Activated T-cell treated with anti-CD3 and anti-CD28 coated beads for 4 hours (primary cell): ENCODE results near the gene HLA-DQB2.
"Not testable (repeated sequence)": the region's sequence is repeated elsewhere in the genome, so short reads cannot be mapped to it uniquely, and the experiment has no call there.

Experiments used
- DNase-seq: peaks from one replicate; pipeline ENCODE4 v3.0.0-alpha.2; 2020

HLA-DQB2 gene

GRCh38 chr6:32763421-32763820 lies at the start of gene HLA-DQB2:
HLA-DQB2 (minus strand) TSS chr6:32763532; CDS start chr6:32763470, 62 bp downstream.
- DNase-seq, result no peak

GRCh38 chr6:32809171-32809570 lies 45.8 kb upstream of the HLA-DQB2 start:
- DNase-seq, result no peak

- no peak for DNase-seq
These were observed 43.8 kb upstream of the HLA-DQB2 start for GRCh38 chr6:32807020-32807580.

GRCh38 chr6:32805404-32805803 lies 42.1 kb upstream of the HLA-DQB2 start:
- not testable (repeated sequence) for DNase-seq

- no peak for DNase-seq
These were observed 40.1 kb upstream of the HLA-DQB2 start for GRCh38 chr6:32803416-32803815.

GRCh38 chr6:32799740-32800139 lies 36.4 kb upstream of the HLA-DQB2 start:
- no peak for DNase-seq

GRCh38 chr6:32799168-32799567 lies 35.8 kb upstream of the HLA-DQB2 start:
- DNase-seq, result no peak

GRCh38 chr6:32796848-32797776 lies 33.8 kb upstream of the HLA-DQB2 start:
- DNase-seq, result peak; percentile 75

GRCh38 chr6:32794510-32794909 lies 31.2 kb upstream of the HLA-DQB2 start:
- no peak for DNase-seq

GRCh38 chr6:32792901-32793435 lies 29.6 kb upstream of the HLA-DQB2 start:
- DNase-seq, result no peak

GRCh38 chr6:32790306-32790705 lies 27.0 kb upstream of the HLA-DQB2 start:
- DNase-seq, result no peak

- DNase-seq, result no peak
These were observed 22.6 kb upstream of the HLA-DQB2 start for GRCh38 chr6:32785781-32786533.

GRCh38 chr6:32782923-32783322 lies 19.6 kb upstream of the HLA-DQB2 start:
- not testable (repeated sequence) for DNase-seq

- DNase-seq, result no peak
These were observed 15.7 kb upstream of the HLA-DQB2 start for GRCh38 chr6:32779036-32779435.

- no peak for DNase-seq
These were observed 11.7 kb upstream of the HLA-DQB2 start for GRCh38 chr6:32775071-32775470.

GRCh38 chr6:32774426-32774825 lies 11.1 kb upstream of the HLA-DQB2 start:
- no peak for DNase-seq

- no peak for DNase-seq
These were observed 9.3 kb upstream of the HLA-DQB2 start for GRCh38 chr6:32772656-32773055.

- no peak for DNase-seq
These were observed 716 bp upstream of the HLA-DQB2 start for GRCh38 chr6:32764048-32764447.

GRCh38 chr6:32761548-32761947 lies 1.8 kb downstream of the HLA-DQB2 start:
- no peak for DNase-seq

GRCh38 chr6:32761072-32761471 lies 2.3 kb downstream of the HLA-DQB2 start:
- no peak for DNase-seq

GRCh38 chr6:32759669-32760068 lies 3.7 kb downstream of the HLA-DQB2 start:
- no peak for DNase-seq

- DNase-seq, result no peak
These were observed 10.8 kb downstream of the HLA-DQB2 start for GRCh38 chr6:32752580-32752979.

GRCh38 chr6:32745649-32746048 lies 17.7 kb downstream of the HLA-DQB2 start:
- DNase-seq, result not testable (repeated sequence)
